ENCODE measurements around the gene TPGS2. TPM values are rescaled to one million over a fixed set of nuclear protein-coding genes. Genes with fewer than 3 reads are reported as not detected.

The TPGS2 gene
- total and polyA plus RNA-seq, 10 donors = 23.5 to 93.3 (median 37.9) TPM

DNA sequence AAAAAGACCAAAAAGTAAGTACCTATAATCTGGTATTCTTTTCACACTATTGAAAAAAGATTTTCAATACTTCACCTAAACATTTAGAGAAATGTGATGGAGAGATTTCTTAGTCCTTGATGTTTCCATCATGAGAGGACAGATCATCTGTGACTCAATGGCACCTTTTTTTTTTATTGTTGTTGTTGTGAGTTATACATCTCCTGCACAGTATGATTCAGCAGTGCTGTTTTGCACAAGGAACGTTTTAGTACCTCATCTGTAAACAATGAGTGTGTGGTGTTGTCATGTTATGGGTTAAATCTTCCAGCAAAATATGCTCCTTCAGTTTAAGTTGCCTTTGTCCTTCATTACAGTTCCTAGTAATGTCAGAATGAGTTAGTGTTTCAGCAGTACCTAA, 2.3 kb upstream of the TPGS2 start:
- no peak for DNase-seq
- no peak for TF ChIP-seq CTCF (IDR thresholded peaks at IDR 0.05 in 8 of 11, conservative IDR thresholded peaks at IDR 0.05 in 3 of 11)
- TF ChIP-seq POLR2AphosphoS5 (IDR thresholded peaks at IDR 0.05) = no peak
- no peak for TF ChIP-seq POLR2A (IDR thresholded peaks at IDR 0.05)
- H3K36me3 ChIP-seq = peaks cover 0 to 12% (median 0%) of the 10 kb centered on the region in 6 donors
- no peak overlapping the region for H3K4me3 ChIP-seq
- H3K27me3 ChIP-seq (replicated peaks in 1 of 7) = no peaks in the 10 kb centered on the region
- WGBS, 5 donors = 30 to 55% (median 40%) methylated on average over 1 of the region's 1 CpG
- intact Hi-C loops (cut with DNase I; ENCODE audit: low total_unique reads) = no loop called here
- no peaks in the 10 kb centered on the region for H3K9me3 ChIP-seq
- H3K4me1 ChIP-seq = peaks cover 16 to 41% (median 25%) of the 10 kb centered on the region in 6 donors
- no peak overlapping the region for H3K27ac ChIP-seq

- Histone ChIP-seq H3K27me3 (replicated peaks in 1 of 7) (no peaks in the 10 kb centered on the region), H3K4me3 (peak overlapping the region in 4 of 8 donors; percentile 84 to 90 (median 88)), H3K9me3 (no peaks in the 10 kb centered on the region), H3K36me3 (peaks cover 0 to 2% (median 0%) of the 10 kb centered on the region in 6 donors), H3K4me1 (peaks cover 16 to 41% (median 25%) of the 10 kb centered on the region in 6 donors), H3K27ac (peak overlapping the region in 1 of 8 donors; percentile 85)
- intact Hi-C loops (cut with DNase I; ENCODE audit: low total_unique reads) = no loop called here
- 58 to 71% (median 65%) methylated on average over 1 of the region's 1 CpG for WGBS, 5 donors
- DNase-seq = no peak
- TF ChIP-seq POLR2A (IDR thresholded peaks at IDR 0.05) (no peak), CTCF (IDR thresholded peaks at IDR 0.05 in 8 of 11, conservative IDR thresholded peaks at IDR 0.05 in 3 of 11) (no peak), POLR2AphosphoS5 (IDR thresholded peaks at IDR 0.05) (no peak)
Observed at GRCh38 chr18:36830158-36830495, 1.3 kb upstream of the TPGS2 start.

GRCh38 chr18:36829362-36830157, 758 bp upstream of the TPGS2 start:
- DNase-seq = no peak
- H3K27me3 ChIP-seq (replicated peaks in 1 of 7) = no peaks in the 10 kb centered on the region
- 12 to 39% (median 25%) methylated on average over 10 to 17 of the region's 17 CpGs for WGBS, 5 donors
- TF ChIP-seq POLR2AphosphoS5 (IDR thresholded peaks at IDR 0.05) (no peak), POLR2A (IDR thresholded peaks at IDR 0.05) (no peak), CTCF (IDR thresholded peaks at IDR 0.05 in 8 of 11, conservative IDR thresholded peaks at IDR 0.05 in 3 of 11) (no peak)
- H3K27ac ChIP-seq = peak overlapping the region; percentile 17 to 87 (median 84)
- no peaks in the 10 kb centered on the region for H3K36me3 ChIP-seq
- intact Hi-C loops (cut with DNase I; ENCODE audit: low total_unique reads) = no loop called here
- peak overlapping the region; percentile 71 to 98 (median 88) for H3K4me3 ChIP-seq
- H3K4me1 ChIP-seq = peaks cover 16 to 41% (median 25%) of the 10 kb centered on the region in 6 donors
- H3K9me3 ChIP-seq = no peaks in the 10 kb centered on the region

DNA sequence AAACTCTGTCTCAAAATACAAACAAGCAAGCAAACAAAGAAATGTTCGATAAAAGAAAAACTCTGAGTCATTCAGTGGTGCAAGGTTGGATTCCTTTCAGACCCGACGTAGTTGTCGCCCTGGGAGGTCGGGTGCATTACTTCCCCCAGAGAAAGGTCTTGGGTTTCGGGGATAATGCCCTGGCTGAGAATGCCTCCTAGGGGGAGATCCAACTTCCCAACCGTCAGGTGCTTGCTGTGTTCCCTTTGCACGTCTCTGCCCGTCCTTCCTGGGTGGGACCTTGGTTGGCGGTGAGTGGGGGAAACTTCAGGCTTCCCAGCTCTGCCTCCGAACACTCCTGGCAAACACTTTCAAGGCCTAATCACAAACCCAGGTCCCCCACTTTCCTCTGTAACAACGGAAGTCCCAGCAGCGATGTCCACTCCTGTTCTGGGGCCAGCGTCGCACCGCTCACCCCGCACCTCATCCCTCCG, 609 bp downstream of the TPGS2 start:
- H3K4me1 ChIP-seq = peaks cover 16 to 41% (median 25%) of the 10 kb centered on the region in 6 donors
- H3K4me3 ChIP-seq = peak overlapping the region; percentile 71 to 98 (median 88)
- TF ChIP-seq POLR2A (IDR thresholded peaks at IDR 0.05) = no peak
- TF ChIP-seq POLR2AphosphoS5 (IDR thresholded peaks at IDR 0.05) = no peak
- TF ChIP-seq CTCF (IDR thresholded peaks at IDR 0.05 in 8 of 11, conservative IDR thresholded peaks at IDR 0.05 in 3 of 11) = no peak
- H3K27me3 ChIP-seq (replicated peaks in 1 of 7) = no peaks in the 10 kb centered on the region
- peaks cover 0 to under 1% (median 0%) of the 10 kb centered on the region in 6 donors for H3K36me3 ChIP-seq
- intact Hi-C loops (cut with DNase I; ENCODE audit: low total_unique reads) = no loop called here
- DNase-seq = no peak
- no peaks in the 10 kb centered on the region for H3K9me3 ChIP-seq
- WGBS, 5 donors = 0 to 1% (median 1%) methylated on average over 18 of the region's 18 CpGs
- peak overlapping the region; percentile 17 to 87 (median 84) for H3K27ac ChIP-seq
